ENCODE data around the gene ARID3C. TPM values are rescaled to one million over a fixed set of nuclear protein-coding genes. Genes with fewer than 3 reads are reported as not detected.
"Not testable (repeated sequence)": the region's sequence is repeated elsewhere in the genome, so short reads cannot be mapped to it uniquely, and the experiment has no call there.

ARID3C gene
- total and polyA plus RNA-seq, 2 donors (not counting 1 experiment from before 2014, with no cell fraction given), result 0.17 TPM; not detected in 1

- Histone ChIP-seq H3K27ac (ENCODE audit: insufficient read depth, low read length) (peak within 1 kb of the TSS; percentile 67), H3K79me2 (ENCODE audit: control insufficient read depth, insufficient read depth, low read length) (peaks cover 10% of the 10 kb centered on the region), H2AFZ (ENCODE audit: low read length) (peak within 1 kb of the TSS; percentile 99), H3K4me1 (ENCODE audit: control insufficient read depth, extremely low read depth, insufficient read depth, low read length) (peaks cover 16% of the 10 kb centered on the region), H3K9ac (ENCODE audit: insufficient read depth, low read length) (peak within 1 kb of the TSS; percentile 79), H4K20me1 (ENCODE audit: control insufficient read depth, extremely low read depth, insufficient read depth, low read length) (no peaks in the 10 kb centered on the region), H3K27me3 (ENCODE audit: control insufficient read depth, insufficient read depth, low read length) (no peaks in the 10 kb centered on the region), H3K4me3 (replicated peaks in 1 of 4; ENCODE audit: control extremely low read depth in 1 of 4, insufficient read depth in 1 of 4, low read depth in 3 of 4, low read length in 4 of 4) (peak within 1 kb of the TSS; percentile 73 to 89 (median 82)), H3K4me2 (ENCODE audit: extremely low read depth, insufficient read depth, low read length) (peak within 1 kb of the TSS; percentile 99), H3K36me3 (ENCODE audit: control insufficient read depth, insufficient read depth, low read length) (peaks cover 6% of the 10 kb centered on the region), H3K9me3 (ENCODE audit: control insufficient read depth, insufficient read depth, low read depth, low read length) (no peaks in the 10 kb centered on the region)
- TF ChIP-seq EZH2 (IDR thresholded peaks at IDR 0.05; ENCODE audit: low read length, missing control alignments), result no peak
- TF ChIP-seq, protein P1, sequence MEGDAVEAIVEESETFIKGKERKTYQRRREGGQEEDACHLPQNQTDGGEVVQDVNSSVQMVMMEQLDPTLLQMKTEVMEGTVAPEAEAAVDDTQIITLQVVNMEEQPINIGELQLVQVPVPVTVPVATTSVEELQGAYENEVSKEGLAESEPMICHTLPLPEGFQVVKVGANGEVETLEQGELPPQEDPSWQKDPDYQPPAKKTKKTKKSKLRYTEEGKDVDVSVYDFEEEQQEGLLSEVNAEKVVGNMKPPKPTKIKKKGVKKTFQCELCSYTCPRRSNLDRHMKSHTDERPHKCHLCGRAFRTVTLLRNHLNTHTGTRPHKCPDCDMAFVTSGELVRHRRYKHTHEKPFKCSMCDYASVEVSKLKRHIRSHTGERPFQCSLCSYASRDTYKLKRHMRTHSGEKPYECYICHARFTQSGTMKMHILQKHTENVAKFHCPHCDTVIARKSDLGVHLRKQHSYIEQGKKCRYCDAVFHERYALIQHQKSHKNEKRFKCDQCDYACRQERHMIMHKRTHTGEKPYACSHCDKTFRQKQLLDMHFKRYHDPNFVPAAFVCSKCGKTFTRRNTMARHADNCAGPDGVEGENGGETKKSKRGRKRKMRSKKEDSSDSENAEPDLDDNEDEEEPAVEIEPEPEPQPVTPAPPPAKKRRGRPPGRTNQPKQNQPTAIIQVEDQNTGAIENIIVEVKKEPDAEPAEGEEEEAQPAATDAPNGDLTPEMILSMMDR (conservative IDR thresholded peaks at IDR 0.05 in 1 of 2, IDR thresholded peaks at IDR 0.05 in 1 of 2; ENCODE audit: low read depth in 1 of 2, low read length in 2 of 2), result peak; percentile 54 to 67
- peak; percentile 77 to 80 for DNase-seq (ENCODE audit: low read depth in 2 of 2)
Observed at GRCh38 chr9:34646211-34647083, 17.6 kb upstream of the ARID3C start, which contains the start of gene GALT. GALT (plus strand) TSS chr9:34646675; CDS start chr9:34646705, 30 bp downstream.

DNA sequence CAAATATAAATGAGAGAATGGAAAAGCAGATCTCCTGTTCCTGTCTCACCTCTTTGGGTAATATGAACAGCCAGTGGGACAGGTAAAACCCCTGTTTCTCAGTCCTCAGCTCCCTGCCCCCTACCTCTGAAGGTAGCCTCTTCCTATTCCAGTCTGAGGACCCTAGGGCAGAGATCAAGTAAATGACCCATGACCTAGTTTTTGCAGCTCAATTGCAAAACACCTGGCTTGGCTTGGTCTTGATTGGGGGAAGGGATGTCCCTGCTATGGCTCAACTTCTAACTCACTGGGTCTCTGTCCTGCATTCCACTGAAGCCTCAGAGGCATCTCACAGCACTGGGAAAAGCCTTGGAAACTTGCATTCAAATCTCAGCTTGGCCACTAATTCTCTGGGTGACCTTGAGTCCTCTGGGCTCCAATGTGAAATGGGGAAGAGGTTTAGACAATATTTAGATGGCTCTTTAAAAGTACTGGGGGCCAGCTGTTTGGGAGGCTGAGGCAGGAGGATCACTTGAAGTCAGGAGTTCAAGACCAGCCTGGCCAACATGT is 16.0 kb upstream of the ARID3C start:
- TF ChIP-seq, protein P1 (conservative IDR thresholded peaks at IDR 0.05 in 1 of 2, IDR thresholded peaks at IDR 0.05 in 1 of 2; ENCODE audit: low read depth in 1 of 2, low read length in 2 of 2), result no peak
- no peak for TF ChIP-seq EZH2 (IDR thresholded peaks at IDR 0.05; ENCODE audit: low read length, missing control alignments)
- Histone ChIP-seq H3K36me3 (ENCODE audit: control insufficient read depth, insufficient read depth, low read length) (peaks cover 6% of the 10 kb centered on the region), H3K9me3 (ENCODE audit: control insufficient read depth, insufficient read depth, low read depth, low read length) (no peaks in the 10 kb centered on the region), H3K27me3 (ENCODE audit: control insufficient read depth, insufficient read depth, low read length) (no peaks in the 10 kb centered on the region), H3K27ac (ENCODE audit: insufficient read depth, low read length) (no peak overlapping the region), H3K4me3 (replicated peaks in 1 of 4; ENCODE audit: control extremely low read depth in 1 of 4, insufficient read depth in 1 of 4, low read depth in 3 of 4, low read length in 4 of 4) (no peak overlapping the region), H3K4me1 (ENCODE audit: control insufficient read depth, extremely low read depth, insufficient read depth, low read length) (peaks cover 9% of the 10 kb centered on the region), H3K4me2 (ENCODE audit: extremely low read depth, insufficient read depth, low read length) (no peak overlapping the region), H2AFZ (ENCODE audit: low read length) (no peak overlapping the region), H4K20me1 (ENCODE audit: control insufficient read depth, extremely low read depth, insufficient read depth, low read length) (no peaks in the 10 kb centered on the region), H3K9ac (ENCODE audit: insufficient read depth, low read length) (no peak overlapping the region), H3K79me2 (ENCODE audit: control insufficient read depth, insufficient read depth, low read length) (peaks cover 10% of the 10 kb centered on the region)
- DNase-seq (ENCODE audit: low read depth in 2 of 2), result no peak

GRCh38 chr9:34642679-34643078 is 13.8 kb upstream of the ARID3C start:
- Histone ChIP-seq H3K36me3 (ENCODE audit: control insufficient read depth, insufficient read depth, low read length) (no peaks in the 10 kb centered on the region), H4K20me1 (ENCODE audit: control insufficient read depth, extremely low read depth, insufficient read depth, low read length) (no peaks in the 10 kb centered on the region)

GRCh38 chr9:34639322-34639721 is 10.5 kb upstream of the ARID3C start:
- not testable (repeated sequence) for H3K9me3 ChIP-seq (ENCODE audit: control insufficient read depth, insufficient read depth, low read depth, low read length); H3K4me2 ChIP-seq (ENCODE audit: extremely low read depth, insufficient read depth, low read length); H3K27ac ChIP-seq (ENCODE audit: insufficient read depth, low read length); DNase-seq (ENCODE audit: low read depth in 2 of 2); H4K20me1 ChIP-seq (ENCODE audit: control insufficient read depth, extremely low read depth, insufficient read depth, low read length); H3K9ac ChIP-seq (ENCODE audit: insufficient read depth, low read length); H3K36me3 ChIP-seq (ENCODE audit: control insufficient read depth, insufficient read depth, low read length); H3K27me3 ChIP-seq (ENCODE audit: control insufficient read depth, insufficient read depth, low read length); H3K4me3 ChIP-seq (replicated peaks in 1 of 4; ENCODE audit: control extremely low read depth in 1 of 4, insufficient read depth in 1 of 4, low read depth in 3 of 4, low read length in 4 of 4); H2AFZ ChIP-seq (ENCODE audit: low read length)
- Histone ChIP-seq H3K79me2 (ENCODE audit: control insufficient read depth, insufficient read depth, low read length) (peaks cover 19% of the 10 kb centered on the region), H3K4me1 (ENCODE audit: control insufficient read depth, extremely low read depth, insufficient read depth, low read length) (peaks cover 13% of the 10 kb centered on the region)

More at GRCh38 chr9:34642679-34643078, 13.8 kb upstream of the ARID3C start:
- Histone ChIP-seq H3K9me3 (ENCODE audit: control insufficient read depth, insufficient read depth, low read depth, low read length) (no peaks in the 10 kb centered on the region), H3K4me1 (ENCODE audit: control insufficient read depth, extremely low read depth, insufficient read depth, low read length) (peaks cover 13% of the 10 kb centered on the region), H3K79me2 (ENCODE audit: control insufficient read depth, insufficient read depth, low read length) (peaks cover 5% of the 10 kb centered on the region), H3K27me3 (ENCODE audit: control insufficient read depth, insufficient read depth, low read length) (no peaks in the 10 kb centered on the region), H3K27ac (ENCODE audit: insufficient read depth, low read length) (no peak overlapping the region), H3K4me3 (replicated peaks in 1 of 4; ENCODE audit: control extremely low read depth in 1 of 4, insufficient read depth in 1 of 4, low read depth in 3 of 4, low read length in 4 of 4) (no peak overlapping the region), H3K4me2 (ENCODE audit: extremely low read depth, insufficient read depth, low read length) (no peak overlapping the region), H3K9ac (ENCODE audit: insufficient read depth, low read length) (no peak overlapping the region), H2AFZ (ENCODE audit: low read length) (no peak overlapping the region)
- TF ChIP-seq, protein P1 (conservative IDR thresholded peaks at IDR 0.05 in 1 of 2, IDR thresholded peaks at IDR 0.05 in 1 of 2; ENCODE audit: low read depth in 1 of 2, low read length in 2 of 2), result no peak
- TF ChIP-seq EZH2 (IDR thresholded peaks at IDR 0.05; ENCODE audit: low read length, missing control alignments), result no peak
- no peak for DNase-seq (ENCODE audit: low read depth in 2 of 2)
